Lower leg skin (tissue), 3 donors: Measurements from ENCODE around the gene GPATCH2L.

ENCODE experiments used
- CTCF ChIP-seq, 3 donors: fragments of 450-650 bp; IDR thresholded peaks; one replicate each; pipeline ENCODE4 v1.5.1; 2016; ENCODE audit warnings: antibody characterized with exemption in 3 of 3, mild to moderate bottlenecking in 3 of 3, moderate library complexity in 2 of 3
- POLR2A ChIP-seq, 2 donors: fragments of 450-650 bp; IDR thresholded peaks; one replicate each; pipeline ENCODE4 v1.6.1; 2016 to 2017; ENCODE audit warnings: antibody characterized with exemption in 2 of 2, mild to moderate bottlenecking in 1 of 2, moderate library complexity in 1 of 2

DNA sequence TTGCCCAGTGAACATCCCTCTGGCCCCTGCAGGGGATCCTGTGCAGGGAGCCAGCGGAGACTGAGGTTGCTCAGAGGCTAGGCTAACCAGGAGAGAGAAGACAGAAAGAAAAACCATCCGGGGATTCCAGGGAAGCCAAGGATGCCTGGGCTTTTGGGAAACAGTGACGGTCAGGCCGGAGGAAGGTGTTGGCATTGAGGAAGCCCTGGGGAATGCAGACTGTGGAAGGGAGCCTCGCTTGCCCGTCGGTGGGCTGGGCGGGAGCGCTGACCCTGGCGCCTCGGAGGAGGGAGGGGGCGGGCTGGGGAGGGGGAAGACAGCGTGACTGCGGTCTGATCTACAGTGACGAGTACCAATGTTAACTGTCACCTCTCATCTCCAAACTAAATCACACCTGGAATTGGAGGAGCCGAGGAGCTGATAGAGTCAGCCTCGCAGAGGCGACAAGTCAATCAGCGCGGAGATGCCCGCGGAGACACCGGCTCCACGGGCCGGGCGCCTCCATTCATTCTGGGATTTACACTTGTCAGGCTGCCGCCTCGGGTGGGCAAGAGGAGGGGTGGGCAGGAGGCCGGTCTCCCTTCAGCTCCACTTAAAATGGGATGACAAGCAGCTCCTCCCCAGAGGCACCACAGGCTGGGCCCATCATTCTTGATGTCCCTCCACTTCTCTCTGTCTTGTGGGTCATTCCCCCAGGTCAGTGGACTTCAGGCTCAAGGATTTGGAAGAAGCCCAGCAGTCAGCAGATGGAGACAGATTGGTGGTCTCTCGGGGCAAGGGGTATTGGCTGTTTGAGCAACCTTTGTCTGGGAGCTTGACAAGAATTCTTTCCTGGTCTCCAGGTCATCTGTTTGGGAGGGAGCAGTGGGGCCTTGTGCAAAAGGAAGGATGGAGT, 20.4 kb upstream of the GPATCH2L start:
- no peak for TF ChIP-seq CTCF (IDR thresholded peaks at IDR 0.05)
- no peak for TF ChIP-seq POLR2A (IDR thresholded peaks at IDR 0.05)
